NCI-H2081 (cell line): ENCODE results near the gene ATP6AP1.
A peak's percentile ranks its signal among the peaks of the same experiment; 100 is the strongest.
"Not testable (repeated sequence)": the region's sequence is repeated elsewhere in the genome, so short reads cannot be mapped to it uniquely, and the experiment has no call there.

Experiments used
- DNase-seq, 2 experiments: peaks; one replicate each; lab custom pipeline; 2025; lab: John Stamatoyannopoulos, UW

Gene ATP6AP1, protein sequence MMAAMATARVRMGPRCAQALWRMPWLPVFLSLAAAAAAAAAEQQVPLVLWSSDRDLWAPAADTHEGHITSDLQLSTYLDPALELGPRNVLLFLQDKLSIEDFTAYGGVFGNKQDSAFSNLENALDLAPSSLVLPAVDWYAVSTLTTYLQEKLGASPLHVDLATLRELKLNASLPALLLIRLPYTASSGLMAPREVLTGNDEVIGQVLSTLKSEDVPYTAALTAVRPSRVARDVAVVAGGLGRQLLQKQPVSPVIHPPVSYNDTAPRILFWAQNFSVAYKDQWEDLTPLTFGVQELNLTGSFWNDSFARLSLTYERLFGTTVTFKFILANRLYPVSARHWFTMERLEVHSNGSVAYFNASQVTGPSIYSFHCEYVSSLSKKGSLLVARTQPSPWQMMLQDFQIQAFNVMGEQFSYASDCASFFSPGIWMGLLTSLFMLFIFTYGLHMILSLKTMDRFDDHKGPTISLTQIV

DNA sequence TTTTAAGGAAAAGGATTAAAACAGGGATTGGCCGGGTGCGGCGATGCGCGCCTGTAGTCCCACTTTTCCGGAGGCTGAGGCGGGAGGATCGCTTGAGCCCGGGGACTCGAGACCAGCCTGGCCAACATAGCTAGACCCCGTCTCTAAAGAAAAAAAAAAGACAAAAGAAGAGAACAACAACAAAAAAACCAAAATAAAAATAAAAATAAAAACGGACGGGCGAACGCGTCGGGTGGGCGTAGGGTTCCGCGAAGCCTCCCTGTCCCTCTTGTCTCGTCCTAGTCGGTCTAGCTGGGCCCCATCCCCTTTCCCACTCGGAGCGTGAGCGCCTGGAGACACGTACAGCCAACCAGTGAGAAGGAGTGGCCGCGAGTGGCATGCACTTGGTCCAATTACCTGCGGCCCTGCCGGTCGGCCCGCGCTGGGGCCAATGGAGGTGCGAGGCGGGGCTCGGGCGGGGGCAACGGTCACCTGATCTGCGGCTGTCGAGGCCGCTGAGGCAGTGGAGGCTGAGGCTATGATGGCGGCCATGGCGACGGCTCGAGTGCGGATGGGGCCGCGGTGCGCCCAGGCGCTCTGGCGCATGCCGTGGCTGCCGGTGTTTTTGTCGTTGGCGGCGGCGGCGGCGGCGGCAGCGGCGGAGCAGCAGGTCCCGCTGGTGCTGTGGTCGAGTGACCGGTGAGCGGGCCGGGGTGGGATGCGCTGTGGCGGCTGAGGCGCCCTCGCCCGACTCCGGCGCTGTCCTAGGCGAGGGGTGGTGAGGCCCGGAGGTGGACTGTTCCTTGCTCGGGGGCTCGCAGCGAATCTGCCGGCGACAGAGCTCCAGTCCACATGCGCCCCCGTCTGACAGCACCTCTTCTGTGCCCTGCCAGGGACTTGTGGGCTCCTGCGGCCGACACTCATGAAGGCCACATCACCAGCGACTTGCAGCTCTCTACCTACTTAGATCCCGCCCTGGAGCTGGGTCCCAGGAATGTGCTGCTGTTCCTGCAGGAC is at the start of gene ATP6AP1:
ATP6AP1 (plus strand) TSS at position 502 of the 996 bp plus-strand sequence; CDS start at position 518, 16 bp downstream.
- peak; percentile 70 to 86 for DNase-seq

DNA sequence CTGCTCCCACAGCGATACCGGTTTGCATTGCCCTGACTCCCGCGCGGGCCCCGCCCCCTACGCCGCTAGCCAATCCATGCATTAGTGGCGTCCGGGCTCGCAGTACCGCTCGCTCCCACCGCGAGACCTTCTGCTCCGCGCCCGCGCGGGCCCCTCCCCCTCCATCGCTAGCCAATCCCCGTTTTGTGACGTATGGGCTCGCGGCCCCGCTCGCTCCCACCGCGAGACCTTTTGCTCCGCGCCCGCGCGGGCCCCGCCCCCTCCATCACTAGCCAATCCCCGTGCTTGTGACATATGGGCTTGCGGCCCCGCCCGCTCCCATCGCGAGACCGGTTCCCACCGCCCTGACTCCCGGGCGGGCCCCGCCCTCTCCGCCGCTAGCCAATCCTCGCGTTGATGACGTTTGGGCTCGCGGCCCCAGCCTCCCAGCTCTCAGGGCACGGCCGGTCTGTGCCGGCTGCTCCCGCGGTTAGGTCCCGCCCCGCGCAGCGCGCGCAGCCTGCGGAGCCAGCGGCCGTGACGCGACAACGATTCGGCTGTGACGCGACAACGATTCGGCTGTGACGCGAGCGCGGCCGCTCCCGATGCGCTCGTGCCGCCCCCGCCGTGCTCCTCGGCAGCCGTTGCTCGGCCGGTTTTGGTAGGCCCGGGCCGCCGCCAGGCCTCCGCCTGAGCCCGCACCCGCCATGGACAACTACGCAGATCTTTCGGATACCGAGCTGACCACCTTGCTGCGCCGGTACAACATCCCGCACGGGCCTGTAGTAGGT is 49.5 kb upstream of the ATP6AP1 start, which contains the start of gene EMD:
EMD (plus strand) TSS at position 497 of the 770 bp plus-strand sequence; CDS start at position 687, 190 bp downstream.
- peak; percentile 91 to 97 for DNase-seq

GRCh38 chrX:154379569-154379951 is 48.9 kb upstream of the ATP6AP1 start:
- DNase-seq, result no peak

- no peak for DNase-seq
Measured at GRCh38 chrX:154380153-154380552, 48.3 kb upstream of the ATP6AP1 start.

DNA sequence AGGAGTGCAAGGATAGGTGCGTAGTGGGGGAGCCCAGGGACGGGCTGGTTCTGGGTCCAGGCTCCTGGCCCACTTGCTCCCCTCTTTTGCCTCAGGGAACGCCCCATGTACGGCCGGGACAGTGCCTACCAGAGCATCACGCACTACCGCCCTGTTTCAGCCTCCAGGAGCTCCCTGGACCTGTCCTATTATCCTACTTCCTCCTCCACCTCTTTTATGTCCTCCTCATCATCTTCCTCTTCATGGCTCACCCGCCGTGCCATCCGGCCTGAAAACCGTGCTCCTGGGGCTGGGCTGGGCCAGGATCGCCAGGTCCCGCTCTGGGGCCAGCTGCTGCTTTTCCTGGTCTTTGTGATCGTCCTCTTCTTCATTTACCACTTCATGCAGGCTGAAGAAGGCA is 47.7 kb upstream of the ATP6AP1 start:
- no peak for DNase-seq

DNA sequence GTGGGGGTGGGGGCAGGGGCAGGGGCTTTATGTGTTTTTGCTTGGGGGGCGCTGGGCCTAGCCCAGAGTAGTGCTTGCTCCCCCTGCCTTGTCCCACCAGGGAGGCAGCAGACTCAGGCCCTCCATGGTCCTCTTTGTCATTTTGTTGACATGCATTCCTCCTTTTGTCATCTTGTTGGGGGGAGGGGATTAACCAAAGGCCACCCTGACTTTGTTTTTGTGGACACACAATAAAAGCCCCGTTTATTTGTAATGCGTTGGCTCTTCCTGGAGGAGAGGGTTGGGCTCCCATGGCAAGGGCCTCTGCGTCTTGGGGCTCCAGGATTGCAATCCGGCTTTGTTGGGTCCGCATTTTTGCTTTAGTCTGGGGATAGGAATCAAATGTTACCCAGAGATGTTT is 47.2 kb upstream of the ATP6AP1 start:
- no peak for DNase-seq

DNA sequence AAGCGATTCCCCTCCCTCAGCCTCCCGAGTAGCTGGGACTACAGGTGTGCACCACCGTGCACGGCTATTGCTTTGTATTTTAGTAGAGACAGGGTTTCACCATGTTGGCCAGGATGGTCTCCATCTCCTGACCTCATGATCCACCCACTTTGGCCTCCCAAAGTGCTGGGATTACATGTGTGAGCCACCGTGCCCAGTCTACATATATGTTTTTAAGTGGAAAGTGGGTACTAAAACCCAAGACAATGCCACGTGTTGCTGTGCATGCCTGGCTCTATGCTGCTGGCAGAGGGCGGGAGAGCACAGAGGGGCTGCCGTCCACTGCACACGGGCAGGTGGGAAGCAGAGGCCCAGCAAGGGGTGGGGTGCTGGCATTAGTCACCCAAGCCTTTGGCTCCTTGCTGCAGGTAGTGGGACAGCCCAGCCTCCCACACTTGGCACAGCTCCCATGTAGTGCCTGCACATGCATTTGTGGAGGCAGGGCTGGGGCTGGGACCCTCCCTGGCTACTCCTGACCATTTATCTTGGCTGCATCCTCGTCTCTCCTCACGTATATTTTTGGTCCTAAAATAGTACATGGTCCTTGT is 45.9 kb upstream of the ATP6AP1 start:
- no peak for DNase-seq

GRCh38 chrX:154383359-154384283 is 44.9 kb upstream of the ATP6AP1 start:
- no peak for DNase-seq

DNA sequence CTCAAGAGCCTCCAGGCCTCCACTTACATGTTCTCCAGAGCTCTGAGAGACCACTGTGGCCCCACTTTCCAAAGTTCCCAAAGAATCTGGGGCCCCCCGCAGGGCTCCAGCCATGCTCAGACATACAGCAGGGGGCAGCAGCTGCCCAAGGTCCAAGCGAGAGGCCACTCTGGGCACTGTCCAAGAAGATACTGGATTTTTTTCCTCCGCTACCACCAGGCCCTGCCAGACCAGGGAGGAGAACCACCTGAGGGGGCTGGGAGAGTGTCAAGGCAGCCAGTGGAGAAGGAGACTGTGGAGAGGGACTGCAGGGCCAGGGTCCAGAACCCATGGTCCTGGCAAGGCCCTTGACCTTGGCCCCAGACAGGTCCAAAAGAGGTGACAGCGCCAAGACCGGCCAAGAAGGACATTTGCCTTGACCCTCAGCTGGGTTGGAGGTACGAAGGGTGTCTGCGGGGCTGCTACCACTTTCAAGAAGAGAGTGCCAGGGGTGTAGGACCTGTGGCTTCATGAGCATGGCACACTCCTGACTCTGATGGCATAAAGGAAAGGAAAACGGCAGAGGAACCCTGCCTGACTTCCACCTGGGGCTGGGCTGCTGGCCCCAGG is 44.1 kb upstream of the ATP6AP1 start:
- DNase-seq, result no peak

- not testable (repeated sequence) for DNase-seq
Measured at GRCh38 chrX:154388094-154388493, 40.4 kb upstream of the ATP6AP1 start.

DNA sequence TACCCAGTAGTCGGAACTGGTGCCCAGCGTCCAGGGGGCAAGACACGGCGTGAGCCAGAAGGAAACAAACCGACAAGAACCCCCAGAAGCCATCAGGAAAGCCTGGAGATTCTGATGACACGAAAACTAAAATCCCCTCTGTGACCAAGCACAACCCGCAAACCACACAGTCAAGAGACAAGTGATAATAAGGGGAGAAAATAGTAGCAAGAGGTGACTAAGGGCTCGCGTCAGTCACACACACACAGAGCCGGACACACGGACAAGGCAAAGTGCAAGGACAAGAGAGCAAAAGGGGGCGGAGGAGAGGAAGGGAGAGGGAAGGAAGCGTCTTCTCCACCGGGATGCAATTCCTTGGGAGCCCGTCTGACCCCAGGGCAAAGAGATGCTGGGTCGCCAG is 39.8 kb upstream of the ATP6AP1 start:
- DNase-seq, result not testable (repeated sequence)

DNA sequence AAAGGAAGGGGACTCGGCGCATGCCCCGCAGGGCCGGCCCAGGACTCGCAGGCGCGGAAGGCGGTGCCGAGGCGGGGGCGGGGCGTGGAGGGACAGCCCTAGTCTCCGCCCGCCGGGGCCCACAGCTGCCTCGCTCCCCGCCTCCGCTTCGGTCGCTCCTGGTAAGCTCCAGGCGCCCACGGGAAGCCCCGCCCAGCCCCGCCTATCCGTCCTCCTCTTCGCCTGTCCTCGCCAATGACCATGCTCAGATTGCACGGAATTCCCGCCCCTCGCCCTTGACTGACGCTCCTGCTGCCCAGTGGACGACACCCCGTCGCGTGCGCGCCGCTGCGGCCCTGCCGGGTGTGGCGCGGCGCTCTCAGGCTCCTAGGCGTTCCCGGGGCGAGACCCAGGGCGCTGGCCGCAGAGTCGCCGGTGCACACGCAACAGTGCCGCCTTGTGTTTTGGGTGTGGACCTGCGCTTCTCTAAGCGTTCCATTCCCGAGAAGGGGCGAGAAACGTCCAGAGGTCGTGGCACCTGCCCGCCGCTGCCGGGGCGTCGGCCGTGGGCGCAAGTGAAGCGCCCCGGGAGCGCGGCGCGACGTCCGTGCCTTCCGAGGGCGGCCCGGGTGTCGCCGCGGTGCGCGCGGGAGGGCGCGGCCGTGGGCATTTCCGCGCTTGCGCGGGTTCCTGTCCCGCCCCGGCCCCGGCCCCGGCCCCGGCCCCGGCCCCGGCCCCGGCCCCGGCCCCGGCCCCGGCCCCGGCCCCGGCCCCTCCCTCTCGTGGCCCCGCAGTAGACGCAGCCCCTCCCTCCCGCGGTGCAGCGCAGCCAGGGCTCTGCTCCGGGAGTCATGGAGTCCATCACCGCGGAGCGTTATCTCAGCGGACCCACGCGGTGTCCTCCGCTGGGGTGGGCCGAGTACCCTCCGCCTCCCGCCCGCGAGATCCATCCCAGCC is 38.4 kb upstream of the ATP6AP1 start:
- not testable (repeated sequence) for DNase-seq

DNA sequence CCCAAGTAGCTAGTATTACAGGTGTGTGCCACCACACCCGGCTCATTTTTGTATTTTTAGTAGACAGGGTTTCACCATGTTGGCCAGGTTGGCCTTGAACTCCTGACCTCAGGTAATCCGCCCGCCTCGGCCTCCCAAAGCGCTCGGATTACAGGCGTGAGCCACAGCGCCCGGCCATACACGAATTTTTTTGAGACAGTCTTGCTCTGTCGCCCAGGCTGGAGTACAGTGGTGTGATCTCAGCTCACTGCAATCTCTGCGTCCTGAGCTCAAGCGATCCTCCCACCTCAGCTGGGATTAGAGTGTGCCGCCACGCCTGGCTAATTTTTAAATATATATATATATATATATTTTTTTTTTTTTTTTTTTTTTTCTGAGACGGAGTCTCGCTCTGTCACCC is 32.1 kb upstream of the ATP6AP1 start:
- not testable (repeated sequence) for DNase-seq

DNA sequence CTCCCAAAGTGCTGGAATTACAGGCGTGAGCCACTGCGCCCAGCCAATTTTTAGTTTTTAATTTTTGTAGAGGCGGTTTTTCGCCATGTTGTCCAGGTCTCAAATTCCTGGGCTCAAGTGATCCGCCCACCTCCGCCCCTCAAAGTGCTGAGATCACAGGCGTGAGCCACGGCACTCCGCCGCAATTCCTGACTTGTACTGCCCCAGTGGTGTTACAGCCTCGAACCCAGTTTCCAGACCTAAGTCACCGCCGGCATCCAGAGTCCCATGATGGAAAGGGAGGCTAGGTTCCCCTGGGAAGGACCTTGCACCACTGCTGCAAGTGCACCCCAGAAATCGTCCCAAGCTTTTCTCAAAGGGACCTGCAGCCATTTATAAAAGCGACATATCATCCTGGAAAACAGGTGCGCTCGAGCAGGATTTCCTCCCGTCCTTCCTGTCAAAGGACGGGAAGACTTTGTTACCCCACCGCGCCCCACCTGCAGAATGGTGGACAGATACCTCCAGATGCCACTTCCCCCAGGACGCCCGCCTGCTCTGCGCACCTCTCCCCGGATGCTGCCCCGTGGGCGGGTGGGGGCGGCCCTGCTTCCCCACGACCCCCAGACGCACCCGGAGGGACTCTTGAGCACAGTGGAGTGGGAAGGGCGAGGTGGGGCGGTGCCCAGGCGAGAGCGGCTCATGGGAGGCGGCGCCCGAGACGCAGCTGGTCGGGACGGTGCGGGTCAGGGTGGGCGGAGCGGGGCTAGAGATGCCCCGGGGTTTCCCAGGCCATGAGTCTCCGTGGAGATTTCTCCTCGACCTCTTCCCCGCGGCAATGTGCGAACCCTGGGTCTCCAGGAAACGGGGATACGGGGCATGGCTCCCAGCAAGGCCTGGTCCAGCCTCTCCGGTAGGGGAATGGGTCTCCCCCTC is 31.2 kb upstream of the ATP6AP1 start:
- peak; percentile 24 to 43 for DNase-seq

DNA sequence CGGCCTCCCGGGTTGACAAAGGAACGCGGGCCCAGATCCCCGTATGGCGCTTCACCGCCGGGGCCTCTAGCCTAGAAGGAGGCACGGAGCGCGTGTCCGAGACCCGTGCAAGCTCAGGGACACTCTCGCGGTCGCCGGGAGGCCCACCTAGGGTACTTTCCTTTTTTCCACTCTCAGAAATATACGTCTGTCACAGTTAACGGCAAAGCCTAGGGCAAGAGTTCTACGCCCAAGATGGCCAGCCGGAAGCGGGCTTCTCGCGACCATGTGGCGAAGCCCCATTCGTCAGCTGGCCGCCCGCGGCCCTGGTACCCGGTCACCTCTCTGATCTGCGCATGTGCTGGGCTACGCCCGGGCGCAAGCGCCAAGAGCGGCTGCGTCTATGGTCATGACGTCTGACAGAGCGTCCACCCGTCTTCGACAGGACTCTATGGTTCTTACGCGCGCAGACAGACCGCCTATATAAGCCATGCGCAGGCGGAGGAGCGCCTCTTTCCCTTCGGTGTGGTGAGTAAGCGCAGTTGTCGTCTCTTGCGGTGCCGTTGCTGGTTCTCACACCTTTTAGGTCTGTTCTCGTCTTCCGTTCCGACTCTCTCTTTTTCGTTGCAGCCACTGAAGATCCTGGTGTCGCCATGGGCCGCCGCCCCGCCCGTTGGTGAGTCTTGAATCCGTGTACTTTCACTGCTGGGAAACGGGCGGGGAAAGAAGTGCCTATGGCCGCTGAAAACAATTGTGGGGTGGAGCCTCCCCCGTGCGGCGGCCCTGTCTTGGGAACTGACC is 30.4 kb upstream of the ATP6AP1 start, which contains the start of gene RPL10:
RPL10 (plus strand) TSS at position 490 of the 780 bp plus-strand sequence; CDS start at position 633, 143 bp downstream.
- peak; percentile 88 to 90 for DNase-seq
